HepG2 (cell line): ENCODE measurements around the gene ATIC. TPM values are rescaled to one million over a fixed set of nuclear protein-coding genes. Genes with fewer than 3 reads are reported as not detected.

Experiments
- ATAC-seq: fragments of 200-7000 bp; cut with Tn5 transposase; 3 replicates; pipeline ENCODE4 v1.9.1; 2020; ENCODE audit warnings: mild to moderate bottlenecking, moderate library complexity
- BruUV-seq: library from RNA; stranded (reverse); fragments of 400-500 nt; replicated peaks from 2 replicates; lab custom pipeline; 2021; lab: Mats Ljungman, UMichigan
- CTCF ChIA-PET: fragments of 300-600 bp; formaldehyde crosslinking; extraction: SDS; loops from one replicate; lab custom pipeline; 2021; ENCODE audit warnings: low total read pairs, inconsistent platforms, low intra/inter-chr PET ratio; lab: Yijun Ruan, JAX
- POLR2A ChIA-PET: fragments of 350-600 bp; sonication (Branson Sonifier 250); formaldehyde crosslinking; loops from one replicate; lab custom pipeline; 2020; ENCODE audit warnings: antibody characterized with exemption, inconsistent platforms; lab: Yijun Ruan, JAX
- DNase-seq: peaks from one replicate; pipeline ENCODE4 v3.0.0-alpha.2; 2015; ENCODE audit warnings: low spot score
- FAIRE-seq: peaks from 3 replicates; lab custom pipeline; 2011; peaks lifted over from hg19 to GRCh38; lab: Jason Lieb, UNC
- H2AFZ ChIP-seq: one replicate; pipeline ENCODE4 v1.6.1; 2011; ENCODE audit warnings: low read length, inconsistent platforms
- H3K27ac ChIP-seq: fragments of 300-600 bp; 3 replicates; pipeline ENCODE4 v1.8.0; 2011; ENCODE audit warnings: mixed run types, mild to moderate bottlenecking, mixed read lengths, low read length, inconsistent platforms; ENCODE audit not compliant: insufficient read depth; ENCODE audit errors: extremely low read length
- H3K27me3 ChIP-seq, 2 experiments: fragments of 200-600 bp in 1 of 2; 2 replicates in 1 of 2; 3 replicates in 1 of 2; pipeline versions ENCODE4 v1.6.0 to v1.8.0; 2011; ENCODE audit warnings: low read length in 2 of 2, mild to moderate bottlenecking in 2 of 2, moderate library complexity in 2 of 2, inconsistent platforms in 1 of 2; ENCODE audit not compliant: insufficient read depth in 2 of 2, control insufficient read depth in 1 of 2
- H3K36me3 ChIP-seq, 2 experiments: fragments of 200-600 bp in 1 of 2; replicated peaks in 1 of 2; 2 replicates in 1 of 2; 3 replicates in 1 of 2; pipeline versions ENCODE4 v1.5.1 to v1.8.0; 2011; ENCODE audit warnings: low read length in 2 of 2, inconsistent platforms in 1 of 2; ENCODE audit not compliant: insufficient read depth in 2 of 2, control insufficient read depth in 1 of 2
- H3K4me1 ChIP-seq: 2 replicates; pipeline ENCODE4 v1.5.1; 2012; ENCODE audit warnings: low read length, inconsistent platforms; ENCODE audit not compliant: insufficient read depth
- H3K4me2 ChIP-seq: 2 replicates; pipeline ENCODE4 v1.6.0; 2011; ENCODE audit warnings: low read depth, low read length, inconsistent platforms
- H3K4me3 ChIP-seq, 3 experiments: fragments of 200-600 bp in 1 of 3; sonication (generic), shearing (Covaris generic) in 1 of 3; replicated peaks in 1 of 3; 2 replicates each; pipeline ENCODE4 v1.5.1; 2011 to 2016; ENCODE audit warnings: low read length in 3 of 3, inconsistent platforms in 2 of 3, low read depth in 2 of 3, mild to moderate bottlenecking in 2 of 3, control low read depth in 1 of 3, mixed read lengths in 1 of 3; ENCODE audit not compliant: insufficient read depth in 1 of 3
- H3K79me2 ChIP-seq: one replicate; pipeline ENCODE4 v1.6.1; 2011; ENCODE audit warnings: low read length, inconsistent platforms; ENCODE audit not compliant: insufficient read depth
- H3K9ac ChIP-seq: 2 replicates; pipeline ENCODE4 v1.6.0; 2011; ENCODE audit warnings: mild to moderate bottlenecking, low read depth, low read length, inconsistent platforms; ENCODE audit not compliant: insufficient read depth
- H3K9me3 ChIP-seq: 2 replicates; pipeline ENCODE4 v1.5.1; 2012; ENCODE audit warnings: mild to moderate bottlenecking, low read length
- H4K20me1 ChIP-seq: 2 replicates; pipeline ENCODE4 v1.6.0; 2011; ENCODE audit warnings: inconsistent platforms, mild to moderate bottlenecking, low read length, moderate library complexity; ENCODE audit not compliant: insufficient read depth
- AGO2 ChIP-seq: fragments of 200-400 bp; formaldehyde crosslinking; optimal IDR thresholded peaks from 2 replicates; pipeline ENCODE3; 2017; ENCODE audit warnings: mild to moderate bottlenecking, low read depth, low read length, moderate library complexity
- ARHGAP35 ChIP-seq: sonication (generic); formaldehyde crosslinking; IDR thresholded peaks from 2 replicates; pipeline ENCODE4 v1.9.0; 2022; ENCODE audit warnings: mild to moderate bottlenecking, inconsistent platforms, moderate library complexity, missing genetic modification reagents, borderline replicate concordance
- CENPX ChIP-seq: sonication (generic); formaldehyde crosslinking; IDR thresholded peaks from 2 replicates; pipeline ENCODE4 v1.9.0; 2021; ENCODE audit warnings: mild to moderate bottlenecking, missing genetic modification reagents, moderate library complexity
- ESRRA ChIP-seq: sonication (generic); formaldehyde crosslinking; IDR thresholded peaks from 2 replicates; pipeline ENCODE4 v1.5.1; 2020; ENCODE audit warnings: mild to moderate bottlenecking, low read depth, missing genetic modification reagents
- MED1 ChIP-seq: sonication (generic); formaldehyde crosslinking; IDR thresholded peaks from 2 replicates; pipeline ENCODE4 v1.4.0; 2020; ENCODE audit warnings: missing genetic modification reagents
- NFYC ChIP-seq: IDR thresholded peaks from 2 replicates; pipeline ENCODE4 v1.6.1; 2016; ENCODE audit warnings: missing genetic modification reagents, missing compliant biosample characterization
- ZFP37 ChIP-seq: sonication (generic); formaldehyde crosslinking; IDR thresholded peaks from 2 replicates; pipeline ENCODE4 v1.4.0; 2020; ENCODE audit warnings: missing genetic modification reagents, borderline replicate concordance
- ZNF24 ChIP-seq: fragments of 450-650 bp; IDR thresholded peaks from 2 replicates; pipeline ENCODE4 v1.6.1; 2017; ENCODE audit warnings: antibody characterized with exemption, mild to moderate bottlenecking
- ZNF737 ChIP-seq: sonication (generic); formaldehyde crosslinking; IDR thresholded peaks from 2 replicates; pipeline ENCODE4 v1.5.0; 2020; ENCODE audit warnings: missing genetic modification reagents, mild to moderate bottlenecking, borderline replicate concordance
- ZNF891 ChIP-seq: sonication (generic); formaldehyde crosslinking; IDR thresholded peaks from 2 replicates; pipeline ENCODE4 v1.5.0; 2020; ENCODE audit warnings: mild to moderate bottlenecking, missing genetic modification reagents
- WGBS: methylation state at CpG from one replicate; pipeline ENCODE4 v1.1.6; 2017; ENCODE audit warnings: low lambda C conversion rate; 5-methylcytosine and 5-hydroxymethylcytosine counted together
- in situ Hi-C: cut with HindIII; loops from 2 replicates; pipeline ENCODE4 v1.10.0; 2017; ENCODE audit warnings: low pct_unique_long_range_greater_than_20kb; ENCODE audit not compliant: extremely low pct_ligation_motif_present
- intact Hi-C: fragments of 100-400 bp; cut with micrococcal nuclease; formaldehyde crosslinking; loops from one replicate; pipeline ENCODE4 v1.10.0; 2022; ENCODE audit not compliant: unreplicated experiment
- polyA plus RNA-seq, 8 experiments: library from polyadenylated mRNA; depleted of rRNA in 3 of 8; stranded (reverse) in 7 of 8; unstranded in 1 of 8; fragments of >200 nt; fragmentation: Illumina TruSeq in 4 of 8; extraction: Trizol in 4 of 8; gene quantifications; 2 replicates each; pipeline versions ENCODE4 v1.2.1 to v1.2.3, GENCODE V29; 2011 to 2016; ENCODE audit warnings: low read depth in 4 of 8, missing spikeins in 1 of 8, mixed read lengths in 1 of 8; ENCODE audit not compliant: insufficient read depth in 1 of 8
- total RNA-seq, 5 experiments: library from RNA; depleted of rRNA; stranded (reverse); fragments of >200 nt; fragmentation: Illumina TruSeq; extraction: Trizol; gene quantifications; 2 replicates each; pipeline ENCODE4 v1.2.3, GENCODE V29; 2016; ENCODE audit warnings: low read depth in 1 of 5
- TF ChIP-seq, protein P1 (sequence below): sonication (generic); IDR thresholded peaks from 2 replicates; pipeline ENCODE4 v1.6.1; 2016; ENCODE audit warnings: low read depth, borderline replicate concordance
- TF ChIP-seq, protein P2 (sequence below), 2 experiments: IDR thresholded peaks; 2 replicates each; pipeline ENCODE4 v1.6.1; 2011 to 2012; ENCODE audit warnings: low read length in 2 of 2, borderline replicate concordance in 1 of 2, low read depth in 1 of 2, mild to moderate bottlenecking in 1 of 2, moderate library complexity in 1 of 2
- TF ChIP-seq, protein P3 (sequence below): sonication (generic); formaldehyde crosslinking; IDR thresholded peaks from 2 replicates; pipeline ENCODE4 v1.9.0; 2021; ENCODE audit warnings: missing genetic modification reagents, borderline replicate concordance

ATIC gene
- total and polyA plus RNA-seq, 2 of the 13 experiments (the other 11 are each of a cell fraction or from before 2014, with no cell fraction given): 89.8 to 146 TPM

DNA sequence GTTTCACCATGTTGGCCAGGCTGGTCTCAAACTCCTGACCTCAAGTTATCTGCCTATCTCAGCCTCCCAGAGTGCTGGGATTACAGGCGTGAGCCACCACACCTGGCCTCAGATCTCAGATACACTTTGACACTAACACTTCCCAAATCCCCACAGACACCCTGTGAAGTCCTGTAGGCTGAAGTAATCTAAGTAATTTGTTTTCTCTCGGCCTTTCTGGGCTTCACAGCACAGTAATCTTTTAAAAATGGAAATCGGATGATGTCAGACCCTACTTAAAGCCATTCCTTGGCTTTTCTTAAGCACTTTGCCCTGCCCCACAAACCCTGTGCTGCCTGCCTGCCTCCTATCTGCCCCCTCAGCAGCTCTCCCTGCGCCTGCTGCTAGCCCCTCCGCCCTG is 16.2 kb downstream of the ATIC start (continued):
- TF ChIP-seq ZFP37 (CRISPR knock-in tag): no peak
- no peak for TF ChIP-seq AGO2
- no peak for TF ChIP-seq NFYC (CRISPR knock-in tag)
- TF ChIP-seq, all 625 proteins: peak for 0

DNA sequence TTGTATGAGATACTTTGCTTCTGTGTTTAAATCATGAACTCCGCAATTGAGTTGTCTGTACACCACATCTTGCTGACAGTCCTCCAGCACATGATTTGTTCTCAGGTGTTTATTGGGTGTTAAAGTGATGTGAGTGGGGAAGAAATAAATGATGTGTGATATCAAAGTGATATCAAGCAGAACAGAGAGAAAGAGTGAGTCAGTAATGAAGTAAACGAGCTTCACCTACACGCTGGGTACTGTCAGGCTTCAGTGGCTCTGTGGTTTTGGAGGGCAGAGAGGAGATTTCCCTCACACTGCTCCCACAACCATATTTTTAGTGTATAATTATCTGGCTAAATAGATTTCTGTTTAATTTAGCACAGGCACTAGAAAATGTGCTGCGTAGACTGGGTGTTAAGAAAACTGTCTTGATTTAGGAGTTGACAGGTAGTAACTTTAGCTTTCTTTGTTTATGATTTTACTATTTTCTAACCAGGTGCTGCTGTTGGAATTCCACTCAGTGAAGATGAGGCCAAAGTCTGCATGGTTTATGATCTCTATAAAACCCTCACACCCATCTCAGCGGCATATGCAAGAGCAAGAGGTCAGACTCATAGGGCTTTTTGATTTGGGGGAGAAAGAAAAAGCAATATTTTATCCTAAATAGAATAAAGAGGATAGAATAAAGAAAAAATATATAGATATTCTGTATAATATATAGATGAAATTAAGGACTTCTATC is 21.2 kb downstream of the ATIC start:
- Histone ChIP-seq H3K9ac (no peak overlapping the region), H3K4me1 (peaks cover 13% of the 10 kb centered on the region), H3K4me3 (no peak overlapping the region), H3K9me3 (no peaks in the 10 kb centered on the region), H3K79me2 (peaks cover 23% of the 10 kb centered on the region), H3K27ac (no peak overlapping the region), H3K4me2 (no peak overlapping the region), H4K20me1 (no peaks in the 10 kb centered on the region; the same call in 1 of the 2 replicates), H2AFZ (no peak overlapping the region), H3K27me3 (no peaks in the 10 kb centered on the region), H3K36me3 (peaks cover 31 to 90% of the 10 kb centered on the region in 2 experiments)
- ATAC-seq: no peak
- BruUV-seq: TSS peak; percentile 6
- WGBS: 97% methylated on average over 5 of the region's 5 CpGs
- intact Hi-C loops (no loop called here), in situ Hi-C loops (no loop called here)
- no peak for FAIRE-seq
- no peak for DNase-seq
- POLR2A ChIA-PET: no interaction called here
- CTCF ChIA-PET: no interaction called here
- no peak for TF ChIP-seq ZNF24
- TF ChIP-seq, protein P1, sequence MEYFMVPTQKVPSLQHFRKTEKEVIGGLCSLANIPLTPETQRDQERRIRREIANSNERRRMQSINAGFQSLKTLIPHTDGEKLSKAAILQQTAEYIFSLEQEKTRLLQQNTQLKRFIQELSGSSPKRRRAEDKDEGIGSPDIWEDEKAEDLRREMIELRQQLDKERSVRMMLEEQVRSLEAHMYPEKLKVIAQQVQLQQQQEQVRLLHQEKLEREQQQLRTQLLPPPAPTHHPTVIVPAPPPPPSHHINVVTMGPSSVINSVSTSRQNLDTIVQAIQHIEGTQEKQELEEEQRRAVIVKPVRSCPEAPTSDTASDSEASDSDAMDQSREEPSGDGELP: no peak
- no peak for TF ChIP-seq ESRRA (CRISPR knock-in tag)
- no peak for TF ChIP-seq MED1
- TF ChIP-seq, protein P2, sequence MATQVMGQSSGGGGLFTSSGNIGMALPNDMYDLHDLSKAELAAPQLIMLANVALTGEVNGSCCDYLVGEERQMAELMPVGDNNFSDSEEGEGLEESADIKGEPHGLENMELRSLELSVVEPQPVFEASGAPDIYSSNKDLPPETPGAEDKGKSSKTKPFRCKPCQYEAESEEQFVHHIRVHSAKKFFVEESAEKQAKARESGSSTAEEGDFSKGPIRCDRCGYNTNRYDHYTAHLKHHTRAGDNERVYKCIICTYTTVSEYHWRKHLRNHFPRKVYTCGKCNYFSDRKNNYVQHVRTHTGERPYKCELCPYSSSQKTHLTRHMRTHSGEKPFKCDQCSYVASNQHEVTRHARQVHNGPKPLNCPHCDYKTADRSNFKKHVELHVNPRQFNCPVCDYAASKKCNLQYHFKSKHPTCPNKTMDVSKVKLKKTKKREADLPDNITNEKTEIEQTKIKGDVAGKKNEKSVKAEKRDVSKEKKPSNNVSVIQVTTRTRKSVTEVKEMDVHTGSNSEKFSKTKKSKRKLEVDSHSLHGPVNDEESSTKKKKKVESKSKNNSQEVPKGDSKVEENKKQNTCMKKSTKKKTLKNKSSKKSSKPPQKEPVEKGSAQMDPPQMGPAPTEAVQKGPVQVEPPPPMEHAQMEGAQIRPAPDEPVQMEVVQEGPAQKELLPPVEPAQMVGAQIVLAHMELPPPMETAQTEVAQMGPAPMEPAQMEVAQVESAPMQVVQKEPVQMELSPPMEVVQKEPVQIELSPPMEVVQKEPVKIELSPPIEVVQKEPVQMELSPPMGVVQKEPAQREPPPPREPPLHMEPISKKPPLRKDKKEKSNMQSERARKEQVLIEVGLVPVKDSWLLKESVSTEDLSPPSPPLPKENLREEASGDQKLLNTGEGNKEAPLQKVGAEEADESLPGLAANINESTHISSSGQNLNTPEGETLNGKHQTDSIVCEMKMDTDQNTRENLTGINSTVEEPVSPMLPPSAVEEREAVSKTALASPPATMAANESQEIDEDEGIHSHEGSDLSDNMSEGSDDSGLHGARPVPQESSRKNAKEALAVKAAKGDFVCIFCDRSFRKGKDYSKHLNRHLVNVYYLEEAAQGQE (IDR thresholded peaks at IDR 0.05; ENCODE audit: borderline replicate concordance in 1 of 2, low read depth in 1 of 2, low read length in 2 of 2): no peak
- TF ChIP-seq ZNF891 (CRISPR knock-in tag): no peak
- TF ChIP-seq ARHGAP35 (CRISPR knock-in tag): no peak
- TF ChIP-seq, protein P3, sequence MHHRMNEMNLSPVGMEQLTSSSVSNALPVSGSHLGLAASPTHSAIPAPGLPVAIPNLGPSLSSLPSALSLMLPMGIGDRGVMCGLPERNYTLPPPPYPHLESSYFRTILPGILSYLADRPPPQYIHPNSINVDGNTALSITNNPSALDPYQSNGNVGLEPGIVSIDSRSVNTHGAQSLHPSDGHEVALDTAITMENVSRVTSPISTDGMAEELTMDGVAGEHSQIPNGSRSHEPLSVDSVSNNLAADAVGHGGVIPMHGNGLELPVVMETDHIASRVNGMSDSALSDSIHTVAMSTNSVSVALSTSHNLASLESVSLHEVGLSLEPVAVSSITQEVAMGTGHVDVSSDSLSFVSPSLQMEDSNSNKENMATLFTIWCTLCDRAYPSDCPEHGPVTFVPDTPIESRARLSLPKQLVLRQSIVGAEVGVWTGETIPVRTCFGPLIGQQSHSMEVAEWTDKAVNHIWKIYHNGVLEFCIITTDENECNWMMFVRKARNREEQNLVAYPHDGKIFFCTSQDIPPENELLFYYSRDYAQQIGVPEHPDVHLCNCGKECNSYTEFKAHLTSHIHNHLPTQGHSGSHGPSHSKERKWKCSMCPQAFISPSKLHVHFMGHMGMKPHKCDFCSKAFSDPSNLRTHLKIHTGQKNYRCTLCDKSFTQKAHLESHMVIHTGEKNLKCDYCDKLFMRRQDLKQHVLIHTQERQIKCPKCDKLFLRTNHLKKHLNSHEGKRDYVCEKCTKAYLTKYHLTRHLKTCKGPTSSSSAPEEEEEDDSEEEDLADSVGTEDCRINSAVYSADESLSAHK (CRISPR knock-in tag): no peak
- no peak for TF ChIP-seq ZNF737 (CRISPR knock-in tag)
- no peak for TF ChIP-seq CENPX (CRISPR knock-in tag)
